GM12872 (cell line): ENCODE results near the gene OR9A2.

ENCODE experiments used
- TF ChIP-seq, protein P1 (sequence below): IDR thresholded peaks from 3 replicates; pipeline ENCODE4 v1.5.1; 2011; ENCODE audit warnings: low read depth, mild to moderate bottlenecking, low read length, moderate library complexity; ENCODE audit not compliant: insufficient read depth

The OR9A2 gene

DNA sequence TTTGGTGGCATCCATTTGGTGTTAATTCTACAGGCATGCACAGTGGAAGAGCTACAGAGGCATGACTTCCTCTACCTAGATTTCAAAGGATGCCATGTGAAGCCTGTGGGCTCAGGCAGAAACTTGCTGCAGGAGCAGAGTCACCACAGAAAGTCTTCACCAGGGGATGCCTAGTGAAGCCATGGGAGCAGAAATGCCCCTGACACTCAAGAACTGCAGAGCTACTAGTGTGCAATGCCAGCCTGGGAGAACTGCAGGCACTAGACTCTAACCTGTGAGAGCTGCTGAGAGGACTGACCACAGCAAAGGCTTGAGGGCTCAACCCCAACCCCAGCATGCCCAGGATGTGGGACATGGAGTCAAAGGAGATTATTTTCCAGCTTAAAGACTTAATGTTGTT, 3.9 kb downstream of the OR9A2 start:
- TF ChIP-seq, protein P1, sequence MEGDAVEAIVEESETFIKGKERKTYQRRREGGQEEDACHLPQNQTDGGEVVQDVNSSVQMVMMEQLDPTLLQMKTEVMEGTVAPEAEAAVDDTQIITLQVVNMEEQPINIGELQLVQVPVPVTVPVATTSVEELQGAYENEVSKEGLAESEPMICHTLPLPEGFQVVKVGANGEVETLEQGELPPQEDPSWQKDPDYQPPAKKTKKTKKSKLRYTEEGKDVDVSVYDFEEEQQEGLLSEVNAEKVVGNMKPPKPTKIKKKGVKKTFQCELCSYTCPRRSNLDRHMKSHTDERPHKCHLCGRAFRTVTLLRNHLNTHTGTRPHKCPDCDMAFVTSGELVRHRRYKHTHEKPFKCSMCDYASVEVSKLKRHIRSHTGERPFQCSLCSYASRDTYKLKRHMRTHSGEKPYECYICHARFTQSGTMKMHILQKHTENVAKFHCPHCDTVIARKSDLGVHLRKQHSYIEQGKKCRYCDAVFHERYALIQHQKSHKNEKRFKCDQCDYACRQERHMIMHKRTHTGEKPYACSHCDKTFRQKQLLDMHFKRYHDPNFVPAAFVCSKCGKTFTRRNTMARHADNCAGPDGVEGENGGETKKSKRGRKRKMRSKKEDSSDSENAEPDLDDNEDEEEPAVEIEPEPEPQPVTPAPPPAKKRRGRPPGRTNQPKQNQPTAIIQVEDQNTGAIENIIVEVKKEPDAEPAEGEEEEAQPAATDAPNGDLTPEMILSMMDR, result no peak

DNA sequence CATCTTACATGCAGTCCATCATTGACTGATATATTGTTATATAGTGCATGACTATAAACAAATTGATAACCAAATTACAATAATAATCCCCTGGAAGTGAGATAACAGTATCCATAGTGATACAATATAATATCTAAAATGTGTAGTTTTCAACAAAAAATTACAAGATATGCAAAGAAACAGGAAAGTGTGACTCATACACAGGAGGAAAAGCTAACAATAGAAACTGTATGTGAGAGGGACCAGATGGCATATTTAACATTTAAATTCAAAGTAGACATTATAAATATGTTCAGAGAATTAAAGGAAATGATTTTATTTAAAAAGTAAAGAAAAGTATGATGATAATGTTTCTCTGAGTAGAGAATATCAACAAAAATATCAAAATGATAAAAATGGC, 8.0 kb downstream of the OR9A2 start:
- TF ChIP-seq, protein P1, result no peak

DNA sequence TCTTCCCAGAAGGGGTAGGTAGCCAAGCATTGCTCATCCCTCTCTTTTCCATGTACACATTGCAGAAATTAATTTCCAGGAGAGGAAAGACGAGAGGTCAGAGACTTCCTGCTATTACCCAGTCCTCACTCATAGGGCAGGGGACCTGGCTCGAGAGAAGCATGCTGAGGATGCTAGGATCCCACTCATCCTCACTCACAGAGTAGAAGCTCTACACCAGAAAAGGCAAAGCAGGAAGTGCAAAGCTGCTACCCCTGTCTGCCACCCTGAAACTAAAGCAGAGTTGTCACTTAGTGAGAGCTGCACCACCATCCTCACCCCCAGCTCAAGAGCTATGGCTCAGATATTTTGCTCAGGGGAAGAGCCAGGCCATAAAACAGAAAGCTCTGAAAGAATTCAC, 9.9 kb downstream of the OR9A2 start:
- TF ChIP-seq, protein P1, result no peak

DNA sequence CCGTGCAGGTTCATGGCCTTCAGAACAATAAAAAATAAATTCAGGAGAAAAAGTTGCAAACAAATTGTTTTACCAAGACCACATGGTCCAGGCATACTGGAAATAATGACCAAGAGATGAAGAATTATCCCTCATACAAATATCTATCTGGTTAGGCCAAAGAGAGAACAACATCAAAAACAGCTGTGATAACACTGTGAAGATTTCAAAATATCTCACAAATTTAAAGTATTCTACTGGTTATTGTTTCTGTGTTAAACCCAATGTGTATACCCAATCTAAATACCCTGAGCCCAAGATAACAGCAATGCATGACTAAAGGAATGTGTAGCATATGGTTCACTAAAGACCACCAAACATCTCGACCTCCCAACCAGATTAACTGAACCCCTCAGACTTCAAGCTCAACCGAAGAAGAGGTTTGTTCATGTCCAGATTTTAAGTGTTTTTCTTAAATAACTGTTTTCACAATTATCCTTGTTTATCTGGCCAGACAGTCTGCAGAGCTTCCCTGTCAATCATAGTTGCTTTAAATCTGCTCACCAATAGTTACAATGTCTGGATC, 10.9 kb downstream of the OR9A2 start:
- TF ChIP-seq, protein P1, result no peak

DNA sequence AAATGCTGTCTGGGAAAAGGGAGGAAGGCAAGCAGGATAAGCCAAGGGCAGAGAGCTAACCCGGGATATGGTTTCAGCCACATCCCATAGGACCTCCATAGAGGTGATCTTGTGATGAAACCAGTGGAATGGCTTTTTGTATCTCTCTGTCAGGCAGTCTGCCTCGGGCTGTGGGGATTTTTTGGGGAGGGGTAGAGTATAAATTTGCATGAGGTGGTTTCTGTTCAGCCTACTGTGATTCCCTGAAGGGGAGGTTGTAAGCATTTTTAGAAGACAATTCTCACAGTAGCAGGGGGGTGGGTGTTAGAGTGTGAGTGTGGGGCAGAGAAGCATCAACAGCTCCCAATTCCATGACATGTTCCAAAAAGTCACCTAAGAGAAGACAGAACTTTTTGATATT, 11.8 kb downstream of the OR9A2 start:
- TF ChIP-seq, protein P1, result no peak

DNA sequence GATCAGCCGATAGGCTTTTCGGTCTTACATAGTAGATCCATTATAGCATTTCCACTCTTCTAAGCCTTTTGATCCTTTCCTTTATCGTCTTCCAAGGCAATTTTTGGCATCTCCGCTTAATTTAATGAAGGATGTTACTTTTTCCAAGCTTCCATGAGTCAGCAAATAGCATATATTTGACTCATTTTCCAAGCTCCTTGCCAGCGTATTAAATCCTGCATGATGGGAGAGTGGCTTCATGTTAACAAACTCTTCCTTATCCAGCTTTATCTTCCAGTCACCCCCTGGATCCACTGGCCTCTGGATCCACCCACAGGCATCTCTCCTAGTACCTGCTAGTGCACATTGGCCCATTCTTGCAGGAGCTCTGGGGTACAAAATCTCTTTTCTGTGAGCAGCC, 13.0 kb downstream of the OR9A2 start:
- TF ChIP-seq, protein P1, result no peak

DNA sequence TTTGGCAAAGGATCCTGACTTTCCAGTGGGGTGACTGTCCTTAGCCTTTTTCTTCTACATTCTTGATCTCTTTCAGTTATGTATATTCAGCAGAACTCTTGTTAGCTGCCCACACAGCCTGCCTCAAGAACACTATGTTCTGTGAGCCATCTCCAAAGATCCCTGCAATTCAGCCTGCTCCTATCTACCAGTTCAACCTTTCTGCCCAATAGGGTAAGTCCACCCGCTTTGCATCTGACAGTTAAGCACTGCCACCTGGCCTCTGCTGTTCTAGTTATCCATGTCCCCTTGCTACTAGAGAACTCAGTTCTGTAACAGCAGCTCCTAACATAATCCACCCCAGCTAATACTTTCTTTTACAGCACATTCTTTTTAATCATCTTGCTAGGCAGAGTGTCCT, 13.5 kb downstream of the OR9A2 start:
- TF ChIP-seq, protein P1, result no peak
